ENCODE measurements around the gene CAMSAP2. TPM values are rescaled to one million over a fixed set of nuclear protein-coding genes. Genes with fewer than 3 reads are reported as not detected.

CAMSAP2 gene
- total and polyA plus RNA-seq, 10 of the 15 experiments (the other 5 are each of a cell fraction or from before 2014, with no cell fraction given) = 3.9 to 19.8 (median 8.0) TPM

- H3K27ac ChIP-seq (ENCODE audit: control insufficient read depth, insufficient read depth) = no peak overlapping the region
- CTCF ChIA-PET = interaction anchor here (1.0 to 6.6 kb wide), 16 partner anchors 10 to 282 kb away, joined by 3 to 75 read pairs (median 4); no protein-coding TSS in a partner anchor
- POLR2A ChIA-PET = no interaction called here
- ATAC-seq = no peak
- no TSS peak for BruUV-seq (replicated peaks)
- in situ Hi-C loops (cut with MboI) (no loop called here), intact Hi-C loops (cut with micrococcal nuclease; ENCODE audit: unreplicated experiment) (loop anchor here (1.0 kb wide), 1 partner anchor 217 kb away; no protein-coding TSS in a partner anchor)
- SMC1A ChIA-PET (ENCODE audit: uncharacterized antibody, unreplicated experiment) = interaction anchor here (0.5 to 3.1 kb wide), 19 partner anchors 8 to 303 kb away, joined by 3 to 36 read pairs (median 5); partner anchors contain the start of gene KIF14
- 78% methylated on average over 3 of the region's 3 CpGs for WGBS (ENCODE audit: insufficient coverage, insufficient replicate concordance, low lambda C conversion rate, missing lambda C conversion rate)
- no peaks in the 10 kb centered on the region for H3K27me3 ChIP-seq (replicated peaks in 1 of 2; ENCODE audit: control insufficient read depth in 2 of 2, insufficient read depth in 2 of 2, low read length in 1 of 2)
- no peaks in the 10 kb centered on the region for H3K4me1 ChIP-seq (ENCODE audit: control insufficient read depth, insufficient read depth, low read length)
- H3K9ac ChIP-seq (ENCODE audit: control insufficient read depth, insufficient read depth, low read length) = no peak overlapping the region
- H3K36me3 ChIP-seq (ENCODE audit: control insufficient read depth in 2 of 2, insufficient read depth in 2 of 2, low read length in 1 of 2) = peaks cover 0 to 6% of the 10 kb centered on the region in 2 experiments; a peak in 1 of 4 replicates
- FAIRE-seq = no peak
- no peak overlapping the region for H2AFZ ChIP-seq (ENCODE audit: control insufficient read depth, low read depth, low read length)
- H3K4me3 ChIP-seq = no peak overlapping the region
- TF ChIP-seq TBL1XR1 (IDR thresholded peaks at IDR 0.05; ENCODE audit: low read depth, low read length) (no peak), NFIC (IDR thresholded peaks at IDR 0.05; ENCODE audit: low read depth, low read length) (no peak), EZH2 (IDR thresholded peaks at IDR 0.05; ENCODE audit: borderline replicate concordance, control insufficient read depth, low read depth, low read length) (no peak), PAX5 (IDR thresholded peaks at IDR 0.05; ENCODE audit: borderline replicate concordance, low read depth, low read length) (no peak), IRF4 (IDR thresholded peaks at IDR 0.05; ENCODE audit: low read depth, low read length) (no peak), RAD51 (IDR thresholded peaks at IDR 0.05) (no peak), NRF1 (conservative IDR thresholded peaks at IDR 0.05; ENCODE audit: low read depth, low read length) (no peak), ZNF622 (IDR thresholded peaks at IDR 0.05) (no peak), NFYA (IDR thresholded peaks at IDR 0.05; ENCODE audit: borderline replicate concordance, low read depth, low read length) (no peak), JUNB (IDR thresholded peaks at IDR 0.05) (no peak), CBFB (IDR thresholded peaks at IDR 0.05; ENCODE audit: low read depth) (no peak), SMC3 (IDR thresholded peaks at IDR 0.05; ENCODE audit: borderline replicate concordance, low read length) (no peak), SP1 (IDR thresholded peaks at IDR 0.05; ENCODE audit: low read depth, low read length) (no peak), BACH1 (IDR thresholded peaks at IDR 0.05; ENCODE audit: borderline replicate concordance) (no peak), HDAC2 (IDR thresholded peaks at IDR 0.05) (no peak)
- TF ChIP-seq, protein P1, sequence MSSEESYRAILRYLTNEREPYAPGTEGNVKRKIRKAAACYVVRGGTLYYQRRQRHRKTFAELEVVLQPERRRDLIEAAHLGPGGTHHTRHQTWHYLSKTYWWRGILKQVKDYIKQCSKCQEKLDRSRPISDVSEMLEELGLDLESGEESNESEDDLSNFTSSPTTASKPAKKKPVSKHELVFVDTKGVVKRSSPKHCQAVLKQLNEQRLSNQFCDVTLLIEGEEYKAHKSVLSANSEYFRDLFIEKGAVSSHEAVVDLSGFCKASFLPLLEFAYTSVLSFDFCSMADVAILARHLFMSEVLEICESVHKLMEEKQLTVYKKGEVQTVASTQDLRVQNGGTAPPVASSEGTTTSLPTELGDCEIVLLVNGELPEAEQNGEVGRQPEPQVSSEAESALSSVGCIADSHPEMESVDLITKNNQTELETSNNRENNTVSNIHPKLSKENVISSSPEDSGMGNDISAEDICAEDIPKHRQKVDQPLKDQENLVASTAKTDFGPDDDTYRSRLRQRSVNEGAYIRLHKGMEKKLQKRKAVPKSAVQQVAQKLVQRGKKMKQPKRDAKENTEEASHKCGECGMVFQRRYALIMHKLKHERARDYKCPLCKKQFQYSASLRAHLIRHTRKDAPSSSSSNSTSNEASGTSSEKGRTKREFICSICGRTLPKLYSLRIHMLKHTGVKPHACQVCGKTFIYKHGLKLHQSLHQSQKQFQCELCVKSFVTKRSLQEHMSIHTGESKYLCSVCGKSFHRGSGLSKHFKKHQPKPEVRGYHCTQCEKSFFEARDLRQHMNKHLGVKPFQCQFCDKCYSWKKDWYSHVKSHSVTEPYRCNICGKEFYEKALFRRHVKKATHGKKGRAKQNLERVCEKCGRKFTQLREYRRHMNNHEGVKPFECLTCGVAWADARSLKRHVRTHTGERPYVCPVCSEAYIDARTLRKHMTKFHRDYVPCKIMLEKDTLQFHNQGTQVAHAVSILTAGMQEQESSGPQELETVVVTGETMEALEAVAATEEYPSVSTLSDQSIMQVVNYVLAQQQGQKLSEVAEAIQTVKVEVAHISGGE (CRISPR knock-in tag; IDR thresholded peaks at IDR 0.05) = no peak
- TF ChIP-seq, protein P2, sequence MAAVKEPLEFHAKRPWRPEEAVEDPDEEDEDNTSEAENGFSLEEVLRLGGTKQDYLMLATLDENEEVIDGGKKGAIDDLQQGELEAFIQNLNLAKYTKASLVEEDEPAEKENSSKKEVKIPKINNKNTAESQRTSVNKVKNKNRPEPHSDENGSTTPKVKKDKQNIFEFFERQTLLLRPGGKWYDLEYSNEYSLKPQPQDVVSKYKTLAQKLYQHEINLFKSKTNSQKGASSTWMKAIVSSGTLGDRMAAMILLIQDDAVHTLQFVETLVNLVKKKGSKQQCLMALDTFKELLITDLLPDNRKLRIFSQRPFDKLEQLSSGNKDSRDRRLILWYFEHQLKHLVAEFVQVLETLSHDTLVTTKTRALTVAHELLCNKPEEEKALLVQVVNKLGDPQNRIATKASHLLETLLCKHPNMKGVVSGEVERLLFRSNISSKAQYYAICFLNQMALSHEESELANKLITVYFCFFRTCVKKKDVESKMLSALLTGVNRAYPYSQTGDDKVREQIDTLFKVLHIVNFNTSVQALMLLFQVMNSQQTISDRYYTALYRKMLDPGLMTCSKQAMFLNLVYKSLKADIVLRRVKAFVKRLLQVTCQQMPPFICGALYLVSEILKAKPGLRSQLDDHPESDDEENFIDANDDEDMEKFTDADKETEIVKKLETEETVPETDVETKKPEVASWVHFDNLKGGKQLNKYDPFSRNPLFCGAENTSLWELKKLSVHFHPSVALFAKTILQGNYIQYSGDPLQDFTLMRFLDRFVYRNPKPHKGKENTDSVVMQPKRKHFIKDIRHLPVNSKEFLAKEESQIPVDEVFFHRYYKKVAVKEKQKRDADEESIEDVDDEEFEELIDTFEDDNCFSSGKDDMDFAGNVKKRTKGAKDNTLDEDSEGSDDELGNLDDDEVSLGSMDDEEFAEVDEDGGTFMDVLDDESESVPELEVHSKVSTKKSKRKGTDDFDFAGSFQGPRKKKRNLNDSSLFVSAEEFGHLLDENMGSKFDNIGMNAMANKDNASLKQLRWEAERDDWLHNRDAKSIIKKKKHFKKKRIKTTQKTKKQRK (IDR thresholded peaks at IDR 0.05; ENCODE audit: low read depth, low read length) = no peak
- H3K79me2 ChIP-seq (ENCODE audit: control insufficient read depth, insufficient read depth, low read length) = no peaks in the 10 kb centered on the region
- no peaks in the 10 kb centered on the region for H4K20me1 ChIP-seq (ENCODE audit: control insufficient read depth, insufficient read depth)
- RAD21 ChIA-PET (ENCODE audit: unreplicated experiment) = interaction anchor here (1.3 to 3.1 kb wide), 4 partner anchors 40 to 278 kb away, joined by 3 to 41 read pairs (median 6); no protein-coding TSS in a partner anchor
- no peak overlapping the region for H3K4me2 ChIP-seq (ENCODE audit: control insufficient read depth, insufficient read depth)
- H3K9me3 ChIP-seq (replicated peaks; ENCODE audit: control insufficient read depth, insufficient read depth, low read length) = peaks cover 4% of the 10 kb centered on the region; the same call in 2 of the 3 replicates
- DNase-seq (ENCODE audit: low read depth, low spot score) = no peak
These were observed 100.2 kb downstream of the CAMSAP2 start for GRCh38 chr1:200838676-200839445.

Data from GM12878 (cell line).